ENCODE data around the gene HNRNPA0.

DNA sequence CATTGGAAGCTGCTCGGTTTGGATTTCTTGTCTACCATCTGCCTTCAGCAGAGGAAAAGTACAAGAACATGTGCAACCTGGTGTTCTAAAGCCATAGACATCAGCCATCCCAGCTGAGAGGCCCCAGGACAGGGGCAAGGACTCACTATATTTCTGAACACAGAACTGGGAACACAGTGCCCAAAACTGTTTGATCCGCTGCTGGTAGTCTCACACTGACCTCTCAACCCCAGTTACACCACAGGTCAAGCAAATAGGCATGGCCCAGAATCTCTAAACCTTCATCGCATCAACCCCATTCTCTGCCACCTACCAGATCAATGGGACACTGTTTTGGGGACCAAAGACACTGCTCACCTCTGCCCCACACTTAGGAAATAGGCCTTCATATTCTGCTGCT is 20.2 kb downstream of the HNRNPA0 start:
- TF ChIP-seq, protein P1, sequence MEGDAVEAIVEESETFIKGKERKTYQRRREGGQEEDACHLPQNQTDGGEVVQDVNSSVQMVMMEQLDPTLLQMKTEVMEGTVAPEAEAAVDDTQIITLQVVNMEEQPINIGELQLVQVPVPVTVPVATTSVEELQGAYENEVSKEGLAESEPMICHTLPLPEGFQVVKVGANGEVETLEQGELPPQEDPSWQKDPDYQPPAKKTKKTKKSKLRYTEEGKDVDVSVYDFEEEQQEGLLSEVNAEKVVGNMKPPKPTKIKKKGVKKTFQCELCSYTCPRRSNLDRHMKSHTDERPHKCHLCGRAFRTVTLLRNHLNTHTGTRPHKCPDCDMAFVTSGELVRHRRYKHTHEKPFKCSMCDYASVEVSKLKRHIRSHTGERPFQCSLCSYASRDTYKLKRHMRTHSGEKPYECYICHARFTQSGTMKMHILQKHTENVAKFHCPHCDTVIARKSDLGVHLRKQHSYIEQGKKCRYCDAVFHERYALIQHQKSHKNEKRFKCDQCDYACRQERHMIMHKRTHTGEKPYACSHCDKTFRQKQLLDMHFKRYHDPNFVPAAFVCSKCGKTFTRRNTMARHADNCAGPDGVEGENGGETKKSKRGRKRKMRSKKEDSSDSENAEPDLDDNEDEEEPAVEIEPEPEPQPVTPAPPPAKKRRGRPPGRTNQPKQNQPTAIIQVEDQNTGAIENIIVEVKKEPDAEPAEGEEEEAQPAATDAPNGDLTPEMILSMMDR (IDR thresholded peaks at IDR 0.05 in 2 of 3, conservative IDR thresholded peaks at IDR 0.05 in 1 of 3; ENCODE audit: borderline replicate concordance in 1 of 3, insufficient read depth in 1 of 3, low read depth in 2 of 3, low read length in 2 of 3) = no peak
- TF ChIP-seq POLR2AphosphoS5 (IDR thresholded peaks at IDR 0.05; ENCODE audit: low read depth, low read length) = no peak
- no peak for TF ChIP-seq JUND (IDR thresholded peaks at IDR 0.05)
- TF ChIP-seq EZH2 (IDR thresholded peaks at IDR 0.05) = no peak
- TF ChIP-seq EZH2phosphoT487 (IDR thresholded peaks at IDR 0.05; ENCODE audit: borderline replicate concordance) = no peak
- no peak for TF ChIP-seq POLR2A (IDR thresholded peaks at IDR 0.05; ENCODE audit: borderline replicate concordance, extremely low read depth, insufficient read depth, insufficient read length)
- TF ChIP-seq, protein P2, sequence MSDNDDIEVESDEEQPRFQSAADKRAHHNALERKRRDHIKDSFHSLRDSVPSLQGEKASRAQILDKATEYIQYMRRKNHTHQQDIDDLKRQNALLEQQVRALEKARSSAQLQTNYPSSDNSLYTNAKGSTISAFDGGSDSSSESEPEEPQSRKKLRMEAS (IDR thresholded peaks at IDR 0.05) = no peak
